ENCODE measurements around the gene AUH. TPM values are rescaled to one million over a fixed set of nuclear protein-coding genes. Genes with fewer than 3 reads are reported as not detected.

Gene AUH
- total RNA-seq, 4 donors from 2014 or later = 37.1 to 59.9 (median 49.7) TPM

DNA sequence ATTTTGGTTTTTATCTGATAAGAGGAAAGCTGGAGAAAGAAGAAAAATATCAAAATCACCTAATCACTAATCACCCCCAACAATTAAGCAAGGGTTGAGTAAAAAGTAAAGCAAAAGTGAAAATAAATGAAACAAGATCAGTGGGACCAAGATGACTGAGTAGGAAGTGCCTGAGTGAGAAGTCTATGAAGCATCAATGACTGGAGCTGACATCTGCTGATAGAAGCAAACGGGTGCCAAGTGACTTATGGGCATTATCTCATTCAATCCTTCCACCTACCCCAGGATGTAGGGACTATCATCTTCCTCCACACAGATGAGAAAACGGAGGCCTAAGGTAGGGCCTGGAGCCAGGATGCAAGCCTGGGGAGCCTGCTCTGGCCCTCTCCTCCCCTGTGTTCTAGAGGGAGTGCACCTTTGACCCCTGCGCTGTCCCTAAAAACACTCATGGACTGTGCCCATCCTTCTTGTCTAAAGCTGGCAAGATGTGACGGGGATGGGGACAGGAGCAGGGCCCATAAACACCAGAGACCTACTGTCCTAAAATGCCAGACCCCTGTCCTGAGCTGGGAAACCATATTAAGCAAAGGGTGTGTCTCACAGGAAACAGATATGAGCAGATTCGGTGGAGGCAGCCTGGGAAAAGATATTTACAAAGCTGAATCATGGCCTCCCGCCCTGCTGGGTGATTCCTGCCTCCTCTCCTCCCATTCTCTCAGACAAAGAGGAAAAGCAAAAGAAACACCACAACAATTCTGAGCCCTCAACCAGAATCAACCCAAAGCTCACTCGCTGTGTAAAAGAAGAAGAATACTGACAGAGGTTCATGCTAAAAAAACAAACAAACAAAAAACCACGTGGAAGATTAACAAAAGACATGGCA is 116.0 kb downstream of the AUH start:
- Histone ChIP-seq H3K4me1 (no peaks in the 10 kb centered on the region), H3K27me3 (no peaks in the 10 kb centered on the region), H3K4me3 (no peak overlapping the region), H3K27ac (no peak overlapping the region), H3K36me3 (no peaks in the 10 kb centered on the region), H3K9me3 (no peaks in the 10 kb centered on the region)
- no peak for DNase-seq
- no peak for TF ChIP-seq POLR2A (IDR thresholded peaks at IDR 0.05)
- TF ChIP-seq, protein P1, sequence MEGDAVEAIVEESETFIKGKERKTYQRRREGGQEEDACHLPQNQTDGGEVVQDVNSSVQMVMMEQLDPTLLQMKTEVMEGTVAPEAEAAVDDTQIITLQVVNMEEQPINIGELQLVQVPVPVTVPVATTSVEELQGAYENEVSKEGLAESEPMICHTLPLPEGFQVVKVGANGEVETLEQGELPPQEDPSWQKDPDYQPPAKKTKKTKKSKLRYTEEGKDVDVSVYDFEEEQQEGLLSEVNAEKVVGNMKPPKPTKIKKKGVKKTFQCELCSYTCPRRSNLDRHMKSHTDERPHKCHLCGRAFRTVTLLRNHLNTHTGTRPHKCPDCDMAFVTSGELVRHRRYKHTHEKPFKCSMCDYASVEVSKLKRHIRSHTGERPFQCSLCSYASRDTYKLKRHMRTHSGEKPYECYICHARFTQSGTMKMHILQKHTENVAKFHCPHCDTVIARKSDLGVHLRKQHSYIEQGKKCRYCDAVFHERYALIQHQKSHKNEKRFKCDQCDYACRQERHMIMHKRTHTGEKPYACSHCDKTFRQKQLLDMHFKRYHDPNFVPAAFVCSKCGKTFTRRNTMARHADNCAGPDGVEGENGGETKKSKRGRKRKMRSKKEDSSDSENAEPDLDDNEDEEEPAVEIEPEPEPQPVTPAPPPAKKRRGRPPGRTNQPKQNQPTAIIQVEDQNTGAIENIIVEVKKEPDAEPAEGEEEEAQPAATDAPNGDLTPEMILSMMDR (IDR thresholded peaks at IDR 0.05) = no peak

- Histone ChIP-seq H3K4me3 (no peak overlapping the region), H3K9me3 (no peaks in the 10 kb centered on the region), H3K27me3 (no peaks in the 10 kb centered on the region), H3K4me1 (no peaks in the 10 kb centered on the region), H3K36me3 (no peaks in the 10 kb centered on the region), H3K27ac (no peak overlapping the region)
- DNase-seq = no peak
- TF ChIP-seq POLR2A (IDR thresholded peaks at IDR 0.05) = no peak
- TF ChIP-seq, protein P1 (IDR thresholded peaks at IDR 0.05) = no peak
Observed at GRCh38 chr9:91243029-91243428, 118.7 kb downstream of the AUH start.

GRCh38 chr9:91241909-91242308 is 119.8 kb downstream of the AUH start:
- no peak overlapping the region for H3K4me3 ChIP-seq
- no peaks in the 10 kb centered on the region for H3K4me1 ChIP-seq
- no peak for DNase-seq
- H3K9me3 ChIP-seq = no peaks in the 10 kb centered on the region
- H3K27ac ChIP-seq = no peak overlapping the region
- TF ChIP-seq, protein P1 (IDR thresholded peaks at IDR 0.05) = no peak
- no peak for TF ChIP-seq POLR2A (IDR thresholded peaks at IDR 0.05)
- no peaks in the 10 kb centered on the region for H3K36me3 ChIP-seq
- H3K27me3 ChIP-seq = no peaks in the 10 kb centered on the region

DNA sequence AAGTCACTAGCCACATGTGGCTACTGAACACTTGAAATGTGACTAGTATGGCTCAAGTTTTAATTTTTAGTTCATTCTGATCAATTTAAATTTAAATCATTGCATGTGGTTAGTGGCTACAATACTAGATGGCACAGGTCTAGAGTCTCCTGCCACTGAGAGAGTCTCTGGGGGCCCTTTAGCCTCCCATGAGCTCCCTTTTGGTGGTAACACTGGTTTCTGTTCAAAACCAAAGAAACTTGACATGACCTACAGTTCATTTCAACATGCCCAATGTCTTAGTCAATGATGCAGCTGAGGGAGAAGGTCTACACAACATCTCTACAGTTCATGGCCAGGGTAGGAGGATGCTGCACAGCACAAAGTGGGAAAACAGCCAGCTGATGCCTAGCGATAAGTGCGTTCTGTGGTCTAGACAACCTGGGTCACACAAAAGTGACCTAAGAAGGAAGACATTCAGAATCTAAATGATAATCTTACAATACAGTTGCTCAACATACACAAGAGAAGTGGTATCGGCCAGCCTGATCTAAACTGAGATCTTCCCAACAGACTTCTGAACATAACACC is 121.0 kb downstream of the AUH start:
- H3K4me1 ChIP-seq = no peaks in the 10 kb centered on the region

GRCh38 chr9:91239367-91240111 is 122.2 kb downstream of the AUH start:
- H3K27me3 ChIP-seq = no peaks in the 10 kb centered on the region
- TF ChIP-seq POLR2A (IDR thresholded peaks at IDR 0.05) = no peak
- TF ChIP-seq, protein P1 (IDR thresholded peaks at IDR 0.05) = no peak
- no peak overlapping the region for H3K27ac ChIP-seq
- no peak for DNase-seq
- H3K4me3 ChIP-seq = no peak overlapping the region
- no peaks in the 10 kb centered on the region for H3K4me1 ChIP-seq
- H3K9me3 ChIP-seq = no peaks in the 10 kb centered on the region
- H3K36me3 ChIP-seq = no peaks in the 10 kb centered on the region

More for the DNA sequence above, 121.0 kb downstream of the AUH start:
- H3K27me3 ChIP-seq = no peaks in the 10 kb centered on the region
- TF ChIP-seq, protein P1 (IDR thresholded peaks at IDR 0.05) = no peak
- no peak for TF ChIP-seq POLR2A (IDR thresholded peaks at IDR 0.05)
- H3K4me3 ChIP-seq = no peak overlapping the region
- no peaks in the 10 kb centered on the region for H3K36me3 ChIP-seq
- H3K9me3 ChIP-seq = no peaks in the 10 kb centered on the region
- no peak overlapping the region for H3K27ac ChIP-seq
- no peak for DNase-seq

Data from Peyer's patch (tissue), 4 donors.